Tibial nerve (tissue), 4 donors: ENCODE data around the gene ELL. TPM values are rescaled to one million over a fixed set of nuclear protein-coding genes. Genes with fewer than 3 reads are reported as not detected.
A peak's percentile ranks its signal among the peaks of the same experiment; 100 is the strongest.

Source experiments
- DNase-seq, 2 donors: peaks; one replicate each; pipeline ENCODE4 v3.0.0-alpha.2; 2019; ENCODE audit warnings: low spot score in 2 of 2
- H3K27ac ChIP-seq, 4 donors: fragments of 200-600 bp; sonication (generic) in 3 of 4; one replicate each; pipeline ENCODE4 v1.5.1; 2017 to 2019; ENCODE audit warnings: mild to moderate bottlenecking in 1 of 4
- H3K27me3 ChIP-seq, 2 donors: fragments of 200-600 bp; sonication (generic) in 1 of 2; one replicate each; pipeline versions ENCODE4 v1.5.1 to v1.6.0; 2017 to 2019
- H3K36me3 ChIP-seq, 3 donors: fragments of 200-600 bp; sonication (generic); one replicate each; pipeline ENCODE4 v1.5.1; 2018 to 2019
- H3K4me1 ChIP-seq, 4 donors: fragments of 200-600 bp; sonication (generic) in 3 of 4; one replicate each; pipeline ENCODE4 v1.5.1; 2017 to 2019
- H3K4me3 ChIP-seq, 4 donors: fragments of 200-600 bp; sonication (generic) in 3 of 4; one replicate each; pipeline ENCODE4 v1.5.1; 2017 to 2019; ENCODE audit warnings: mild to moderate bottlenecking in 1 of 4, moderate library complexity in 1 of 4
- H3K9me3 ChIP-seq, 4 donors: fragments of 200-600 bp; sonication (generic) in 3 of 4; one replicate each; pipeline ENCODE4 v1.5.1; 2017 to 2019
- EP300 ChIP-seq, 2 donors: sonication (generic); formaldehyde crosslinking; IDR thresholded peaks; one replicate each; pipeline ENCODE4 v1.6.1; 2017; ENCODE audit warnings: antibody characterized with exemption in 2 of 2, mild to moderate bottlenecking in 1 of 2
- POLR2A ChIP-seq, 2 donors: fragments of 450-650 bp; IDR thresholded peaks; one replicate each; pipeline ENCODE4 v1.6.1; 2017; ENCODE audit warnings: antibody characterized with exemption in 2 of 2, mild to moderate bottlenecking in 2 of 2, moderate library complexity in 2 of 2
- WGBS, 2 donors: methylation state at CpG; one replicate each; pipeline ENCODE4 v1.1.5; 2018; 5-methylcytosine and 5-hydroxymethylcytosine counted together
- total RNA-seq, 4 donors: library from RNA; depleted of rRNA; stranded (reverse); fragments of >200 nt; gene quantifications; one replicate each; pipeline ENCODE4 v1.1.0, GENCODE V29; 2016
- TF ChIP-seq, protein P1 (sequence below), 5 experiments: fragments of 200-600 bp in 3 of 5; fragments of 450-650 bp in 2 of 5; sonication (generic) in 3 of 5; IDR thresholded peaks; one replicate each; pipeline ENCODE4 v1.5.1; 2016 to 2019; ENCODE audit warnings: antibody characterized with exemption in 5 of 5, mild to moderate bottlenecking in 3 of 5, moderate library complexity in 2 of 5

ELL gene
- total RNA-seq, 4 donors from 2014 or later, result 13.8 to 45.9 (median 26.0) TPM

DNA sequence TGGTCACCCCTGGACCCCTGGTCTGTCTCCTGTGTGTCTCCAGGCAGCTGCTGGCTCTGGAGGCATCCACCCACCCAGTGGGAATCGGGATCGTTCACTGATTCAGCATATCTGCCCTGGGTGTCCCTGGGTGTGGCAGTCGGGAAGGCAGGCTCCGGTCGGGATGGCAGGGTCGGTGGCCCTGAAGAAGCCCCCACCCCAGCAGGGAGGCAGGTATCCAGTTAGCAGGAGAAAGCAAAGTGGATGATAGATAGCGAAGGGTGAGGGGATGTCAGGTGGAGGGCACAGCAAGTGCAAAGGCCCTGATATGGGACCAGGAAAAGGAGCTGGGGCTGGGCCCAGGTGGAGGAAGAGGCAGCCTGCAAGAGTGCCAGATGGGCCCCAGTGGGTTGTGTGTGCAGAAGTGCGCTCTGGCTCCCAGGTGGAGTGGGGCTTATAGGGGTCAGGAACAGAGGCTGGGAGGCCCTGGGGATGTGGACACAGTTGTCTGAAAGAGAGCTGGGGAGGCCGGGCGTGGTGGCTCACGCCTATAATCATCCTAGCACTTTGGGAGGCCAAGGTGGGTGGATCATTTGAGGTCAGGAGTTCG lies 100.4 kb downstream of the ELL start:
- Histone ChIP-seq H3K4me1 (peaks cover 0 to 91% (median 63%) of the 10 kb centered on the region in 4 donors), H3K4me3 (no peak overlapping the region), H3K27ac (peak overlapping the region in 2 of 4 donors; percentile 28 to 89), H3K27me3 (no peaks in the 10 kb centered on the region), H3K36me3 (no peaks in the 10 kb centered on the region), H3K9me3 (no peaks in the 10 kb centered on the region)
- TF ChIP-seq POLR2A (IDR thresholded peaks at IDR 0.05) (no peak), EP300 (IDR thresholded peaks at IDR 0.05) (no peak)
- TF ChIP-seq, protein P1, sequence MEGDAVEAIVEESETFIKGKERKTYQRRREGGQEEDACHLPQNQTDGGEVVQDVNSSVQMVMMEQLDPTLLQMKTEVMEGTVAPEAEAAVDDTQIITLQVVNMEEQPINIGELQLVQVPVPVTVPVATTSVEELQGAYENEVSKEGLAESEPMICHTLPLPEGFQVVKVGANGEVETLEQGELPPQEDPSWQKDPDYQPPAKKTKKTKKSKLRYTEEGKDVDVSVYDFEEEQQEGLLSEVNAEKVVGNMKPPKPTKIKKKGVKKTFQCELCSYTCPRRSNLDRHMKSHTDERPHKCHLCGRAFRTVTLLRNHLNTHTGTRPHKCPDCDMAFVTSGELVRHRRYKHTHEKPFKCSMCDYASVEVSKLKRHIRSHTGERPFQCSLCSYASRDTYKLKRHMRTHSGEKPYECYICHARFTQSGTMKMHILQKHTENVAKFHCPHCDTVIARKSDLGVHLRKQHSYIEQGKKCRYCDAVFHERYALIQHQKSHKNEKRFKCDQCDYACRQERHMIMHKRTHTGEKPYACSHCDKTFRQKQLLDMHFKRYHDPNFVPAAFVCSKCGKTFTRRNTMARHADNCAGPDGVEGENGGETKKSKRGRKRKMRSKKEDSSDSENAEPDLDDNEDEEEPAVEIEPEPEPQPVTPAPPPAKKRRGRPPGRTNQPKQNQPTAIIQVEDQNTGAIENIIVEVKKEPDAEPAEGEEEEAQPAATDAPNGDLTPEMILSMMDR (IDR thresholded peaks at IDR 0.05), result no peak
- 68 to 72% methylated on average over 12 of the region's 12 CpGs for WGBS, 2 donors
- DNase-seq, result no peak

DNA sequence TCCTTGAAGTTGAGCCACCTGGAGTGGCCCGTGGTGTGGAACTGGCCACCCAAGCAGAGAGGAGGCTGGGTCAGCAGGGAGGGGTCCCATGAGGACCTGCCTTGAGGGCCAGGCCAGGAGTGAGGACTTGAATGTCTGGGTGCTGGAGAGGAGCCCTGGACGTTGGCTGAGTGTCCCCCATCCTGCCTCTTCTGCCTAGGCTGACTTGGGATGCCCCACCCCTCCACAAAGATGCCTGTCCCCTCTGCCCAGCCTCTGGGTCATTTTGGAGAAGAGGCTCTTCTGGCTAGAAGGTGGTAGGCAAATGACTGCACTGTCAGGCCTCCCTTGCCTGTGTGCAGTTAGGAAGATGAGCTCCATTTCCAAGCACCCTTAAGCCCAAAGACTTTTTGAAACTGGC lies 100.9 kb downstream of the ELL start:
- H3K27ac ChIP-seq, result peak overlapping the region in 3 of 4 donors; percentile 85 to 97 (median 89)
- no peaks in the 10 kb centered on the region for H3K27me3 ChIP-seq
- H3K4me1 ChIP-seq, result peaks cover 0 to 91% (median 64%) of the 10 kb centered on the region in 4 donors
- no peaks in the 10 kb centered on the region for H3K9me3 ChIP-seq
- WGBS, 2 donors, result 29 to 35% methylated on average over 2 of the region's 2 CpGs
- DNase-seq, result no peak
- no peaks in the 10 kb centered on the region for H3K36me3 ChIP-seq
- H3K4me3 ChIP-seq, result peak overlapping the region in 3 of 4 donors; percentile 43 to 75 (median 73)
- no peak for TF ChIP-seq POLR2A (IDR thresholded peaks at IDR 0.05)
- TF ChIP-seq EP300 (IDR thresholded peaks at IDR 0.05), result no peak
- TF ChIP-seq, protein P1 (IDR thresholded peaks at IDR 0.05), result no peak

DNA sequence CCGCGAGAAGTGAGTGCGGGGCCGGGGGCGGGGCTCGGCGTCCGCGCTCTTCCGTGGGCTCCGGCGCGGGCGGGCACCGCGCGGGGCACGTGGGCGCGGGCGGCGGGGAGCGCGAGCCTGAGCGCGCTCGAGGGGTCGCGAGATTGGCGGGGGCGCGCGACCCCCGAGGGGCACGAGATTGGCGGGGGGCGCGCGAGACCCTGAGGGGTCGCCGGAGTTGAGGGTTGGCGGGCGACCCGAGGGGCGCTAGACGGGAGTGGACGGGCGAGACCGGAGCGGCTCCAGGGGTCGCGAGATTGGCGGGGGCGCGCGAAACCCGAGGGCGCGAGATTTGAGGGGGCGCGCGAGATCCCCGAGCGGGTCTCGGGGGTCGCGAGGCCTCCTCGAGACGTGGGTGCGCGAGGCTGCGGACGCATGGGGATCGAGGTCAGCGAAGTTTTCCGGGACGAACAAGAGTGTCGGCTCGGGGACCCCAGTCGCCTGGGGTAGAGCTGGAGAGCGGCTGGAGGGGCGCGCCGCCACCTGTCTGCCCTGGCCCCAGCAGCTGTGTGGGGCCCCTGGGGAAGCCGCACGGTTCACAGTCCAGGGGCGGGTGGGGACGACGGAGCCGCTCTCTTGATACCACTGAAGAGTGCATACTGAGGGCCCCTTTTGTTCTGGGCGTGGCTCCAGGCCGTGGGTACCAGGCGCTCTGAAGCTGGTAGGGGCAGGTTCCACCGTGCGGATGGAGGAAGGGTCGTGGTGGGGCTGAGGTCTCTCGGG lies 102.0 kb downstream of the ELL start:
- Histone ChIP-seq H3K4me1 (peaks cover 0 to 91% (median 63%) of the 10 kb centered on the region in 4 donors), H3K27ac (peak overlapping the region; percentile 85 to 97 (median 89)), H3K36me3 (no peaks in the 10 kb centered on the region), H3K4me3 (peak overlapping the region; percentile 43 to 75 (median 62)), H3K27me3 (no peaks in the 10 kb centered on the region), H3K9me3 (no peaks in the 10 kb centered on the region)
- no peak for TF ChIP-seq POLR2A (IDR thresholded peaks at IDR 0.05)
- TF ChIP-seq, protein P1 (IDR thresholded peaks at IDR 0.05), result peak in 1 of 5 experiments; percentile 15
- DNase-seq, result no peak
- WGBS, 2 donors, result 2 to 4% methylated on average over 40 to 70 of the region's 97 CpGs

DNA sequence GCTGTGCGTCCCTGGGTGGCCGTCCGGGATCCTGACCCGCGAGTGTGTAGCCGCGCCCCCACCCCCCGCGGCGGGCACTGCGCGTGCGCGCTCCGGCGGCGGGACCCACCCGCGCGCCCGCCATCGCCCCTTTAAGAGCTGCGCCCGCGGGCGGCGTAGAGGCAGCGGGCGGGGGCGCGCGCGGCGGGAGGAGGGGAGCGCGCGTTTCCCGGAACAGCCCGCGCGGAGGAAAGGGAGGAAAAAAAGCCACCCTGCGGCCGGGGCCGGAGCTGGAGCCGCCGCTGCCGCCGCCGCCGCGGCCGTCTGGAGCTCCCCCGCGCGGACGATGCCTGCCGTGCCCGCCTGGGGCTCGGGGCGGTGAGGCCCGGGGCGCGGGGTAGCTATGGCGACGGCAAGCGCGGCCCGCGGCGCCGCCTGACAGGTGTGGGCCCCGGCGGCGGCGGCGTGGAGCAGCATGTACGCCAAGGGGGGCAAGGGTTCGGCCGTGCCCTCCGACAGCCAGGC lies 102.6 kb downstream of the ELL start, which contains the start of gene SSBP4:
Gene SSBP4 (plus strand): TSS at position 204 of the 504 bp plus-strand sequence. CDS start 251 bp downstream, at position 455.
- H3K27me3 ChIP-seq, result no peaks in the 10 kb centered on the region
- peak within 1 kb of the TSS; percentile 85 to 97 (median 89) for H3K27ac ChIP-seq
- H3K4me1 ChIP-seq, result peaks cover 0 to 91% (median 65%) of the 10 kb centered on the region in 4 donors
- H3K4me3 ChIP-seq, result peak within 1 kb of the TSS; percentile 43 to 75 (median 62)
- peak in 1 of 2 donors; percentile 66 for DNase-seq
- no peaks in the 10 kb centered on the region for H3K36me3 ChIP-seq
- WGBS, 2 donors, result 1% methylated on average over 21 to 56 of the region's 80 CpGs
- TF ChIP-seq, protein P1 (IDR thresholded peaks at IDR 0.05), result peak in 4 of 5 experiments; percentile 32 to 87 (median 69)
- peak; percentile 61 to 64 for TF ChIP-seq POLR2A (IDR thresholded peaks at IDR 0.05)
- TF ChIP-seq EP300 (IDR thresholded peaks at IDR 0.05), result no peak
- H3K9me3 ChIP-seq, result no peaks in the 10 kb centered on the region
